Measurements from ENCODE around the gene CRYBB3. TPM values are rescaled to one million over a fixed set of nuclear protein-coding genes. Genes with fewer than 3 reads are reported as not detected.

Gene CRYBB3
- total and polyA plus RNA-seq, 9 of the 15 experiments (the other 6 are each of a cell fraction or from before 2014, with no cell fraction given) = not detected

GRCh38 chr22:25196326-25196725 lies 3.3 kb upstream of the CRYBB3 start:
- no TSS peak for BruUV-seq (replicated peaks)
- Histone ChIP-seq H3K27ac (ENCODE audit: extremely low read depth, low read depth, low read length) (no peak overlapping the region), H3K36me3 (ENCODE audit: control insufficient read depth, insufficient read depth, low read length) (no peaks in the 10 kb centered on the region), H4K20me1 (replicated peaks; ENCODE audit: control insufficient read depth, insufficient read depth, low read length) (no peaks in the 10 kb centered on the region; the same call in 1 of the 2 replicates), H3K9me1 (ENCODE audit: control insufficient read depth, insufficient read depth, low read length) (no peaks in the 10 kb centered on the region), H3K27me3 (ENCODE audit: control insufficient read depth in 2 of 2, insufficient read depth in 2 of 2, low read length in 2 of 2) (peaks cover 0 to 16% of the 10 kb centered on the region in 2 experiments; a peak in 1 of 5 replicates), H2AFZ (ENCODE audit: low read depth, low read length) (no peak overlapping the region), H3K9me3 (replicated peaks; ENCODE audit: control insufficient read depth, insufficient read depth, low read depth, low read length) (no peaks in the 10 kb centered on the region), H3K4me3 (no peak overlapping the region), H3K4me1 (replicated peaks in 1 of 2; ENCODE audit: control insufficient read depth in 2 of 2, insufficient read depth in 2 of 2, low read length in 2 of 2) (no peaks in the 10 kb centered on the region), H3K9ac (ENCODE audit: insufficient read depth in 1 of 2, low read depth in 2 of 2, low read length in 2 of 2) (no peak overlapping the region), H3K79me2 (ENCODE audit: control insufficient read depth, insufficient read depth, low read length) (no peaks in the 10 kb centered on the region), H3K4me2 (ENCODE audit: insufficient read depth, low read length) (no peak overlapping the region)
- ChIA-PET CTCF (ENCODE audit: low intra/inter-chr PET ratio) (no interaction called here), POLR2A (no interaction called here)
- ATAC-seq (no peak), FAIRE-seq (no peak), DNase-seq (ENCODE audit: extremely low read depth in 1 of 4, low spot score in 3 of 4) (no peak)
- intact Hi-C loops (cut with micrococcal nuclease) (no loop called here), in situ Hi-C loops (cut with MboI) (no loop called here)
- WGBS (ENCODE audit: insufficient coverage, low coverage, missing lambda C conversion rate) = 0% methylated on average over 4 of the region's 5 CpGs
- TF ChIP-seq HIVEP1 (CRISPR knock-in tag; IDR thresholded peaks at IDR 0.05) = no peak
- no peak for TF ChIP-seq RBM34 (IDR thresholded peaks at IDR 0.05; ENCODE audit: borderline replicate concordance, insufficient read depth, low read length)
- TF ChIP-seq ZNF277 (CRISPR knock-in tag; IDR thresholded peaks at IDR 0.05; ENCODE audit: borderline replicate concordance) = no peak
- TF ChIP-seq FOS (IDR thresholded peaks at IDR 0.05; ENCODE audit: extremely low read depth, insufficient read length) = no peak
- TF ChIP-seq CTCFL (IDR thresholded peaks at IDR 0.05; ENCODE audit: borderline replicate concordance, insufficient read depth, low read depth, low read length, poor library complexity, severe bottlenecking) = no peak
- no peak for TF ChIP-seq ADNP (tag; IDR thresholded peaks at IDR 0.05)
- no peak for TF ChIP-seq ATF6 (CRISPR knock-in tag; IDR thresholded peaks at IDR 0.05)
- no peak for TF ChIP-seq PTBP1 (IDR thresholded peaks at IDR 0.05; ENCODE audit: low read depth, low read length)
- no peak for TF ChIP-seq IRF2 (CRISPR knock-in tag; IDR thresholded peaks at IDR 0.05)
- TF ChIP-seq ZNF584 (CRISPR knock-in tag; IDR thresholded peaks at IDR 0.05; ENCODE audit: low read depth) = no peak
- TF ChIP-seq MEF2D (tag; conservative IDR thresholded peaks at IDR 0.05; ENCODE audit: low read depth) = no peak
- TF ChIP-seq PATZ1 (CRISPR knock-in tag; IDR thresholded peaks at IDR 0.05; ENCODE audit: borderline replicate concordance) = no peak
- TF ChIP-seq HNRNPLL (IDR thresholded peaks at IDR 0.05; ENCODE audit: low read depth, low read length, poor library complexity, severe bottlenecking) = no peak
- no peak for TF ChIP-seq MITF (IDR thresholded peaks at IDR 0.05)

Measured in K562 (cell line).